Measurements from ENCODE around the gene PRMT1.

PRMT1 gene

DNA sequence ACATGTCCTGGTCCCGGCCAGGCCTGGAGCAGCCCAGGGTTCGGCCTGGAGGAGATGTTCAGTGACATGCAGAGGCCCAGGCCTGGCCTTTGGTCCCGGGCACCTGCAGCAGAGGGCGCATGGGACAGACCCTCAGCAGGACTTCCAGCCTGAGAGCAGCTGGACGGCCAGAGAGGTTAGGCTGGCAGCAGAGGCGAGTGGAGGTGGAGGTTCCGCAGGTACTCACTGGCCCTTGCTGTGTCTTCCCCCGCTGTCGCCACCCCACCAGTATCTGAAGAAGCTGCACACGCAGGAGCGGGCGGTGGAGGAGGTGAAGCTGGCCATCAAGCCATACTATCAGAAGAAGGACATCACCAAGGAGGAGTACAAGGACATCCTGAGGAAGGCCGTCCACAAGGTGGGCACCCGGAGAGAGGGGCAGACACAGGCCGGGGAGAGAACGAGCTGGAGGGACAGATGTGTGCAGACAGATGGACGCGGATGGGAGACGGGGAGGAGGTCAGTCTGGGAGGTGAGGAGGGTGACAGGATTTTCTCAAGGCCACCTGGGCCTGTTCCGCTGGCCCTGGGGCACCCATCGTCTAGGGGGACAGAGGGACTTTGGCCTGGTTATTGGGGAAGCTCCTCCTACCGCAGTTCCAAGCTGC is 19.5 kb upstream of the PRMT1 start:
- TF ChIP-seq, protein P1, sequence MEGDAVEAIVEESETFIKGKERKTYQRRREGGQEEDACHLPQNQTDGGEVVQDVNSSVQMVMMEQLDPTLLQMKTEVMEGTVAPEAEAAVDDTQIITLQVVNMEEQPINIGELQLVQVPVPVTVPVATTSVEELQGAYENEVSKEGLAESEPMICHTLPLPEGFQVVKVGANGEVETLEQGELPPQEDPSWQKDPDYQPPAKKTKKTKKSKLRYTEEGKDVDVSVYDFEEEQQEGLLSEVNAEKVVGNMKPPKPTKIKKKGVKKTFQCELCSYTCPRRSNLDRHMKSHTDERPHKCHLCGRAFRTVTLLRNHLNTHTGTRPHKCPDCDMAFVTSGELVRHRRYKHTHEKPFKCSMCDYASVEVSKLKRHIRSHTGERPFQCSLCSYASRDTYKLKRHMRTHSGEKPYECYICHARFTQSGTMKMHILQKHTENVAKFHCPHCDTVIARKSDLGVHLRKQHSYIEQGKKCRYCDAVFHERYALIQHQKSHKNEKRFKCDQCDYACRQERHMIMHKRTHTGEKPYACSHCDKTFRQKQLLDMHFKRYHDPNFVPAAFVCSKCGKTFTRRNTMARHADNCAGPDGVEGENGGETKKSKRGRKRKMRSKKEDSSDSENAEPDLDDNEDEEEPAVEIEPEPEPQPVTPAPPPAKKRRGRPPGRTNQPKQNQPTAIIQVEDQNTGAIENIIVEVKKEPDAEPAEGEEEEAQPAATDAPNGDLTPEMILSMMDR (IDR thresholded peaks at IDR 0.05; ENCODE audit: low read depth, low read length) = no peak
- H3K4me3 ChIP-seq (replicated peaks in 1 of 2; ENCODE audit: low read depth in 2 of 2, low read length in 2 of 2) = no peak overlapping the region
- DNase-seq (ENCODE audit: low read depth in 2 of 2) = no peak

DNA sequence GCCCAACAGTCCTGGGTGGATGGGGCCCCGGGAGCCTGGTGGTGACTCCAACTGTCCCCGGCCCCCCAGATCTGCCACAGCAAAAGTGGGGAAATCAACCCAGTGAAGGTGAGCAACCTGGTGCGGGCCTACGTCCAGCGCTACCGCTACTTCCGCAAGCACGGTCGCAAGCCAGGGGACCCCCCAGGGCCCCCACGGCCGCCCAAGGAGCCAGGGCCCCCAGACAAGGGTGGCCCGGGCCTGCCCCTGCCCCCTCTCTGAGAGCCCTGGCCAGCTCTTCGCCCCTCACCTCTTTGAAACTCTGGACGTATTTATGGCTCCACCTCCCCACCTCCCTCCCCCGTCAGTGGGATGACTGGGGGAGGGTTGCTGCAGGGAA is 18.9 kb upstream of the PRMT1 start:
- DNase-seq (ENCODE audit: low read depth in 2 of 2) = no peak
- TF ChIP-seq, protein P1 (IDR thresholded peaks at IDR 0.05; ENCODE audit: low read depth, low read length) = no peak
- H3K4me3 ChIP-seq (replicated peaks in 1 of 2; ENCODE audit: low read depth in 2 of 2, low read length in 2 of 2) = no peak overlapping the region

DNA sequence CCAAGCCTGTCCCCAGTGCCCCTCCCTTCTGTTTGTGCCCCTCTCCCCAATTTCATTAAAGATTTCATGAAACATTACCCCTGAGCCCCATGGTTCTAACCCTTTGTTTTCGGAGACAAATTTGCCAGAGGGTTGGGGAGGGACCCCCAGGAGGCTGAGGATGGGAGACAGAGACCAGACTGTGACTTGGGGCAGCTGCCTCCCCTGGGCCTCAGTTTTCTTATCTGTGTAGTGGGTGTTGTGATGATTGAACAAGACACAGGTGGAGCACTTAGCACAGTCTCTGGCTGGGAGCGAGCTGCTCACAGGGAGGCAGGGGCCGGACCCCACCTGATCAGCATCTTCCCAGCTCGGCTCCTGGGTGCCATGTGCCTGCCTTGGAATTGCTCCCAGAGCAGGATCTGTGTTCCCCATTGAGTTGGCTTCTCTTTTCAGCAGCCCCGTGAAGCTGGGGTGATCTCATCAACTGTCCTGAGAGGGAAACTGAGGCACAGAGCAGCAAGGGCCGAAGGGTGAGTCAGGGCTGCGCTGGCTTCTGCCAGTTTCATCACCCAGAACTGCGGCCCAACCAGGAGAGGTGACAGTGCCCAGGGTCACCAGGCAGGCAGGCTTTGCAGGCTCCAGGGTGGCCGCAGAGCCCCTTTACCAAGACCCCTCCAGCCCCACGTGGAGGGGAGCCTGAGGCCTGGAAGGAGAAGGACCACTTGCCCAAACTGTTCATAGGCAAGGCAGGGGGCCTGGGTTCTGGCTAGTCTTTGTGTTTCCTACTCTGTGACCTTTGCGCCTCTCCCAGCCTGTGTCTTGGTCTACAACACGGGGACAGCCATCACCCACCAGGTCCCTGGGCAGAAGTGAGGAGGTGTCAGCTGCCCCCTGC is 18.3 kb upstream of the PRMT1 start:
- no peak for DNase-seq (ENCODE audit: low read depth in 2 of 2)
- H3K4me3 ChIP-seq (replicated peaks in 1 of 2; ENCODE audit: low read depth in 2 of 2, low read length in 2 of 2) = no peak overlapping the region
- TF ChIP-seq, protein P1 (IDR thresholded peaks at IDR 0.05; ENCODE audit: low read depth, low read length) = no peak

DNA sequence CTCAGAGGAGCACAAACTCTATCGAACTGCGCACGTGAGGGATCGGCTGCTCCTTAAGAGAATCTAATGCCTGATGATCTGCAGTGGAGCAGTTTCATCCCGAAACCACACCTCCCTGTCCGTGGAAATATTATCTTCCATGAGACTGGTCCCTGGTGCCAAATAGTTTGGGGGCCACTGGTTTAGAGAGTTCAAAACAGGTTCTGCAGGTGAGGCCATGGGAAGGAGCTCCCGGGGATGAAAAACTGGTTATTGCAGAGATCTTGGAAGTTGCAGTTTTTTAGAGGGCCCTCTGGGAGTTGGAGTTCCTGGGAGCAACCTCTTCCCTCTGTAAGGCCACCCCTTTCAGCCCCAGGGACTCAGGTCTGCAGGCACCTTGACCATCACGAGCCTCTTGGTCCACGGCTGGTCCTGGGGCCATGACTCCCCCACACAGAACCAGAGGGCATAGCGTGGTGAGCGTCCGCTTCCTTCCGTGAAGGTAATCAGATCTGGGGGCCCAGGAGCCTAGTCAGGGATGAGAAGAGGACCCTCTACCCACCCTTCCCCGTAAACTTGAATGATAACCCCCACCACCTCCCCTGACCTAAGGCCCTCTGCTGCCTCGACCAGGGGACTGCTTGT is 16.6 kb upstream of the PRMT1 start:
- no peak overlapping the region for H3K4me3 ChIP-seq (replicated peaks in 1 of 2; ENCODE audit: low read depth in 2 of 2, low read length in 2 of 2)
- no peak for DNase-seq (ENCODE audit: low read depth in 2 of 2)
- TF ChIP-seq, protein P1 (IDR thresholded peaks at IDR 0.05; ENCODE audit: low read depth, low read length) = no peak

DNA sequence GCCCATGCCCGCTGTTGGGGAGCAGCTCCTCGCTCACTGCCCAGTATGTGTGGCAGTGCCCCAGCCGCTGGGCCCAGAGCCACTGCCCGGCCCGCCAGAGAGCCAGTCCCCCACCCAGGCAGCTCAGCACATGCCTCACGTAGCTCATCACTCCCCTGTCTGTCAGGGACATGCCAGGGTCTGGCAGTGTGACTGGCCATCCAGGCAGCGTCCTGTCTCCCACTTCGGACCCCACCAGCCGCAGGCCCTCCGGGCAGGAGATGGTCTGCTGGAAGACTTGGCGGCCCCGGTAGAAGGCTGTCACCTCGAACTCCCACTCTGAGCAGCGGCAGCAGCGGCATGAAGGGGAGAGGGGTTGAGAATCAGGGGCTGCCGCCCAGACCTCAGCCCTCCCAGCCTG is 15.1 kb upstream of the PRMT1 start:
- DNase-seq (ENCODE audit: low read depth in 2 of 2) = no peak
- no peak overlapping the region for H3K4me3 ChIP-seq (replicated peaks in 1 of 2; ENCODE audit: low read depth in 2 of 2, low read length in 2 of 2)

DNA sequence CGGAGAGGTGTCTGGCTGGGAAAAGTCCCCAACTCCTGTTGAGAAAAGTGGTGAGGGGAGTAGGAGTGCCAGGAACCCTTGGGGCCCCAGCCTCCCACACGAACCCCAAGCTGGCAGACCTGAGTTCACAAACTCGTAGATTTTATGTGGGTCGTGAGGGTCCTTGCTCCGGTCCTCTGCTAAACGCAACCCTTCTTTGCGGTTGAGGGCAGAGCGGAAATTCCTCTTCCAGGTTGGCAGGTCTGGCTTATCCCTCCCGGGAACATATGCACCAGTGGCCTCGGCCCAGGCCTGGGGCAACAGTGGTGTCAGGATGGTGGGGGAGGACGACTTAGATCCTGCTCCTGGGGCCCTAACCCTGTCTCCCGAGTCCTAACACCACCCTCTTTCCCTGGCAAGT is 13.8 kb upstream of the PRMT1 start:
- no peak for DNase-seq (ENCODE audit: low read depth in 2 of 2)
- TF ChIP-seq, protein P1 (IDR thresholded peaks at IDR 0.05; ENCODE audit: low read depth, low read length) = no peak
- H3K4me3 ChIP-seq (replicated peaks in 1 of 2; ENCODE audit: low read depth in 2 of 2, low read length in 2 of 2) = no peak overlapping the region

More for the DNA sequence above, 15.1 kb upstream of the PRMT1 start:
- TF ChIP-seq, protein P1 (IDR thresholded peaks at IDR 0.05; ENCODE audit: low read depth, low read length) = no peak

Measured in cardiac fibroblast (primary cell).